CD4-positive, alpha-beta T cell treated with Interleukin-17A for 1 hour (primary cell): ENCODE measurements around the gene PTPRT.

ENCODE experiments used
- DNase-seq: peaks from one replicate; pipeline ENCODE4 v3.0.0-alpha.2; 2020

The PTPRT gene

GRCh38 chr20:42158272-42158671, 1031.4 kb downstream of the PTPRT start:
- DNase-seq: no peak

- no peak for DNase-seq
These were observed 1034.1 kb downstream of the PTPRT start for GRCh38 chr20:42155586-42155985.

GRCh38 chr20:42152575-42152974, 1037.1 kb downstream of the PTPRT start:
- DNase-seq: no peak

- no peak for DNase-seq
These were observed 1039.5 kb downstream of the PTPRT start for GRCh38 chr20:42150230-42150629.

- no peak for DNase-seq
These were observed 1051.0 kb downstream of the PTPRT start for GRCh38 chr20:42138729-42139128.

- DNase-seq: no peak
These were observed 1055.2 kb downstream of the PTPRT start for GRCh38 chr20:42134265-42135098.

GRCh38 chr20:42130810-42131596, 1058.7 kb downstream of the PTPRT start:
- no peak for DNase-seq

GRCh38 chr20:42125426-42125825, 1064.3 kb downstream of the PTPRT start:
- DNase-seq: no peak

- DNase-seq: no peak
These were observed 1065.7 kb downstream of the PTPRT start for GRCh38 chr20:42123981-42124473.

- no peak for DNase-seq
These were observed 1071.1 kb downstream of the PTPRT start for GRCh38 chr20:42118409-42119125.

GRCh38 chr20:42118001-42118400, 1071.7 kb downstream of the PTPRT start:
- no peak for DNase-seq

GRCh38 chr20:42113236-42113635, 1076.5 kb downstream of the PTPRT start:
- DNase-seq: no peak

- no peak for DNase-seq
These were observed 1077.5 kb downstream of the PTPRT start for GRCh38 chr20:42112161-42112560.

GRCh38 chr20:42111349-42111748, 1078.4 kb downstream of the PTPRT start:
- no peak for DNase-seq

GRCh38 chr20:42110301-42110700, 1079.4 kb downstream of the PTPRT start:
- no peak for DNase-seq

- no peak for DNase-seq
These were observed 1087.7 kb downstream of the PTPRT start for GRCh38 chr20:42102000-42102399.

GRCh38 chr20:42100137-42100704, 1089.5 kb downstream of the PTPRT start:
- no peak for DNase-seq

- no peak for DNase-seq
These were observed 1090.6 kb downstream of the PTPRT start for GRCh38 chr20:42099101-42099500.

- no peak for DNase-seq
These were observed 1091.3 kb downstream of the PTPRT start for GRCh38 chr20:42098418-42098817.

- no peak for DNase-seq
These were observed 1092.0 kb downstream of the PTPRT start for GRCh38 chr20:42097741-42098140.

- DNase-seq: no peak
These were observed 1094.5 kb downstream of the PTPRT start for GRCh38 chr20:42095221-42095620.

GRCh38 chr20:42093542-42094440, 1095.9 kb downstream of the PTPRT start:
- no peak for DNase-seq
